ENCODE measurements around the gene UBASH3B. TPM values are rescaled to one million over a fixed set of nuclear protein-coding genes. Genes with fewer than 3 reads are reported as not detected.

UBASH3B gene
- total RNA-seq, 1 donor, result 23.2 TPM

- H3K4me3 ChIP-seq (ENCODE audit: low read depth, low read length), result no peak overlapping the region
- no peak for TF ChIP-seq CTCF (IDR thresholded peaks at IDR 0.05; ENCODE audit: insufficient read depth, low read length)
- no peak for DNase-seq (ENCODE audit: low read depth)
Observed at GRCh38 chr11:122777343-122777742, 121.8 kb downstream of the UBASH3B start.

- DNase-seq (ENCODE audit: low read depth), result no peak
- TF ChIP-seq CTCF (IDR thresholded peaks at IDR 0.05; ENCODE audit: insufficient read depth, low read length), result no peak
- no peak overlapping the region for H3K4me3 ChIP-seq (ENCODE audit: low read depth, low read length)
Observed at GRCh38 chr11:122778148-122778547, 122.6 kb downstream of the UBASH3B start.

GRCh38 chr11:122779047-122779629 is 123.6 kb downstream of the UBASH3B start:
- DNase-seq (ENCODE audit: low read depth), result no peak
- H3K4me3 ChIP-seq (ENCODE audit: low read depth, low read length), result no peak overlapping the region
- TF ChIP-seq CTCF (IDR thresholded peaks at IDR 0.05; ENCODE audit: insufficient read depth, low read length), result no peak

- no peak for DNase-seq (ENCODE audit: low read depth)
- no peak for TF ChIP-seq CTCF (IDR thresholded peaks at IDR 0.05; ENCODE audit: insufficient read depth, low read length)
- no peak overlapping the region for H3K4me3 ChIP-seq (ENCODE audit: low read depth, low read length)
Observed at GRCh38 chr11:122780296-122780949, 124.9 kb downstream of the UBASH3B start.

GRCh38 chr11:122781378-122782195 is 126.1 kb downstream of the UBASH3B start:
- TF ChIP-seq CTCF (IDR thresholded peaks at IDR 0.05; ENCODE audit: insufficient read depth, low read length), result peak; percentile 93
- DNase-seq (ENCODE audit: low read depth), result peak; percentile 95
- H3K4me3 ChIP-seq (ENCODE audit: low read depth, low read length), result no peak overlapping the region

GRCh38 chr11:122782222-122782621 is 126.7 kb downstream of the UBASH3B start:
- TF ChIP-seq CTCF (IDR thresholded peaks at IDR 0.05; ENCODE audit: insufficient read depth, low read length), result no peak
- no peak overlapping the region for H3K4me3 ChIP-seq (ENCODE audit: low read depth, low read length)
- DNase-seq (ENCODE audit: low read depth), result no peak
